Stimulated activated CD4-positive, alpha-beta T cell treated with anti-CD3 and anti-CD28 coated beads, TNF-alpha, amount 100 ng/mL, for 24 hours (primary cell): ENCODE data around the gene SUCNR1.
"Not testable (repeated sequence)": the region's sequence is repeated elsewhere in the genome, so short reads cannot be mapped to it uniquely, and the experiment has no call there.

Experiments
- DNase-seq, 3 experiments: peaks; one replicate each; pipeline ENCODE4 v3.0.0-alpha.2; 2020; ENCODE audit warnings: low read depth in 3 of 3

SUCNR1 gene

GRCh38 chr3:151900884-151901643, 27.6 kb downstream of the SUCNR1 start:
- DNase-seq: no peak

- no peak for DNase-seq
Observed at GRCh38 chr3:151901644-151902285, 28.3 kb downstream of the SUCNR1 start.

GRCh38 chr3:151903501-151903991, 30.1 kb downstream of the SUCNR1 start:
- DNase-seq: no peak

- no peak for DNase-seq
Observed at GRCh38 chr3:151905647-151906046, 32.2 kb downstream of the SUCNR1 start.

GRCh38 chr3:151906751-151907150, 33.3 kb downstream of the SUCNR1 start:
- no peak for DNase-seq

- DNase-seq: no peak
Observed at GRCh38 chr3:151908399-151908798, 35.0 kb downstream of the SUCNR1 start.

- DNase-seq: no peak
Observed at GRCh38 chr3:151909681-151910405, 36.4 kb downstream of the SUCNR1 start.

- DNase-seq: no peak
Observed at GRCh38 chr3:151911462-151911861, 38.0 kb downstream of the SUCNR1 start.

- no peak for DNase-seq
Observed at GRCh38 chr3:151912028-151912427, 38.6 kb downstream of the SUCNR1 start.

GRCh38 chr3:151916781-151917180, 43.3 kb downstream of the SUCNR1 start:
- no peak for DNase-seq

- no peak for DNase-seq
Observed at GRCh38 chr3:151918253-151919029, 45.0 kb downstream of the SUCNR1 start.

- no peak for DNase-seq
Observed at GRCh38 chr3:151919030-151919328, 45.5 kb downstream of the SUCNR1 start.

- DNase-seq: no peak
Observed at GRCh38 chr3:151919446-151919845, 46.0 kb downstream of the SUCNR1 start.

- no peak for DNase-seq
Observed at GRCh38 chr3:151923901-151924300, 50.5 kb downstream of the SUCNR1 start.

- no peak for DNase-seq
Observed at GRCh38 chr3:151924753-151925152, 51.3 kb downstream of the SUCNR1 start.

GRCh38 chr3:151925419-151925818, 52.0 kb downstream of the SUCNR1 start:
- DNase-seq: no peak

GRCh38 chr3:151925876-151926275, 52.4 kb downstream of the SUCNR1 start:
- no peak for DNase-seq

- DNase-seq: no peak
Observed at GRCh38 chr3:151926956-151927355, 53.5 kb downstream of the SUCNR1 start.

GRCh38 chr3:151927915-151928525, 54.6 kb downstream of the SUCNR1 start:
- DNase-seq: not testable (repeated sequence)

- no peak for DNase-seq
Observed at GRCh38 chr3:151931171-151931570, 57.7 kb downstream of the SUCNR1 start.

GRCh38 chr3:151933234-151933853, 59.9 kb downstream of the SUCNR1 start:
- no peak for DNase-seq
